ENCODE results near the gene ADH4. TPM values are rescaled to one million over a fixed set of nuclear protein-coding genes. Genes with fewer than 3 reads are reported as not detected.
A peak's percentile ranks its signal among the peaks of the same experiment; 100 is the strongest.

ADH4 gene
- total and polyA plus RNA-seq, 9 of the 15 experiments (the other 6 are each of a cell fraction or from before 2014, with no cell fraction given) = not detected

- 9% methylated on average over 12 of the region's 12 CpGs for WGBS (ENCODE audit: insufficient coverage, low coverage, missing lambda C conversion rate)
- ChIA-PET POLR2A (interaction anchor here (1.4 kb wide), 1 partner anchor 20 kb away, joined by 4 read pairs; no protein-coding TSS in a partner anchor), CTCF (ENCODE audit: low intra/inter-chr PET ratio) (no interaction called here)
- H2AFZ ChIP-seq (ENCODE audit: low read depth, low read length) = peak overlapping the region; percentile 90
- peak overlapping the region; percentile 44; the same call in 2 of the 3 replicates for H3K27ac ChIP-seq (ENCODE audit: extremely low read depth, low read depth, low read length)
- in situ Hi-C loops (cut with MboI) (no loop called here), intact Hi-C loops (cut with micrococcal nuclease) (no loop called here)
- H4K20me1 ChIP-seq (replicated peaks; ENCODE audit: control insufficient read depth, insufficient read depth, low read length) = no peaks in the 10 kb centered on the region
- H3K9ac ChIP-seq (ENCODE audit: insufficient read depth in 1 of 2, low read depth in 2 of 2, low read length in 2 of 2) = peak overlapping the region in 1 of 2 experiments; percentile 86; a peak in 3 of 4 replicates
- DNase-seq (ENCODE audit: extremely low read depth in 1 of 4, low spot score in 3 of 4) (peak in 1 of 4 experiments; percentile 63), ATAC-seq (peak; percentile 91), FAIRE-seq (peak; percentile 49)
- no peaks in the 10 kb centered on the region for H3K9me3 ChIP-seq (replicated peaks; ENCODE audit: control insufficient read depth, insufficient read depth, low read depth, low read length)
- peak overlapping the region; percentile 38 for H3K4me3 ChIP-seq
- H3K79me2 ChIP-seq (ENCODE audit: control insufficient read depth, insufficient read depth, low read length) = no peaks in the 10 kb centered on the region; the same call in 2 of the 3 replicates
- H3K27me3 ChIP-seq (ENCODE audit: control insufficient read depth in 2 of 2, insufficient read depth in 2 of 2, low read length in 2 of 2) = no peaks in the 10 kb centered on the region
- H3K9me1 ChIP-seq (ENCODE audit: control insufficient read depth, insufficient read depth, low read length) = no peaks in the 10 kb centered on the region
- no peaks in the 10 kb centered on the region for H3K36me3 ChIP-seq (ENCODE audit: control insufficient read depth, insufficient read depth, low read length)
- H3K4me1 ChIP-seq (replicated peaks in 1 of 2; ENCODE audit: control insufficient read depth in 2 of 2, insufficient read depth in 2 of 2, low read length in 2 of 2) = peaks cover 0 to 4% of the 10 kb centered on the region in 2 experiments; a peak in 3 of 5 replicates
- peak overlapping the region; percentile 78 for H3K4me2 ChIP-seq (ENCODE audit: insufficient read depth, low read length)
- BruUV-seq (replicated peaks) = no TSS peak
- TF ChIP-seq JUND (IDR thresholded peaks at IDR 0.05; ENCODE audit: borderline replicate concordance, low read depth, low read length) (no peak), JUND (tag; IDR thresholded peaks at IDR 0.05; ENCODE audit: borderline replicate concordance, low read depth, low read length) (0 out of 3 replicates have a peak, but pooled peaks have one; percentile 9), CTCFL (IDR thresholded peaks at IDR 0.05; ENCODE audit: borderline replicate concordance, insufficient read depth, low read depth, low read length, poor library complexity, severe bottlenecking) (no peak), ZNF3 (CRISPR knock-in tag; IDR thresholded peaks at IDR 0.05) (no peak), STAG1 (CRISPR knock-in tag; IDR thresholded peaks at IDR 0.05; ENCODE audit: borderline replicate concordance) (no peak), ZNF398 (CRISPR knock-in tag; IDR thresholded peaks at IDR 0.05) (no peak), EP400 (IDR thresholded peaks at IDR 0.05) (peak; percentile 21; the same call in 1 of the 2 replicates), COPS2 (conservative IDR thresholded peaks at IDR 0.05) (no peak), RAD51 (IDR thresholded peaks at IDR 0.05; ENCODE audit: borderline replicate concordance, low read depth) (no peak), TGIF2 (CRISPR knock-in tag; IDR thresholded peaks at IDR 0.05) (no peak), HMBOX1 (IDR thresholded peaks at IDR 0.05) (no peak), RBM39 (optimal IDR thresholded peaks at IDR 0.05; ENCODE audit: low read depth, low read length) (no peak), SRSF7 (optimal IDR thresholded peaks at IDR 0.05; ENCODE audit: low read depth, low read length) (no peak), E2F3 (CRISPR knock-in tag; IDR thresholded peaks at IDR 0.05) (no peak), U2AF1 (optimal IDR thresholded peaks at IDR 0.05; ENCODE audit: low read depth, low read length) (no peak), TSC22D4 (tag; IDR thresholded peaks at IDR 0.05) (no peak), MAFG (tag; conservative IDR thresholded peaks at IDR 0.05) (no peak)
Measured at GRCh38 chr4:99099311-99099710, 44.8 kb downstream of the ADH4 start.

Measured in K562 (cell line).